Stimulated activated CD8-positive, alpha-beta memory T cell treated with anti-CD3 and anti-CD28 coated beads, Interleukin-12 subunit alpha, Interleukin-12 subunit beta, amount 100 ng/mL, for 24 hours (primary cell): ENCODE data around the gene PTPRR.
"Not testable (repeated sequence)": the region's sequence is repeated elsewhere in the genome, so short reads cannot be mapped to it uniquely, and the experiment has no call there.

Source experiments
- DNase-seq: peaks from one replicate; pipeline ENCODE4 v3.0.0-alpha.2; 2020; ENCODE audit errors: extremely low read depth

PTPRR gene

GRCh38 chr12:70840656-70841350, 79.7 kb downstream of the PTPRR start:
- DNase-seq: no peak

DNA sequence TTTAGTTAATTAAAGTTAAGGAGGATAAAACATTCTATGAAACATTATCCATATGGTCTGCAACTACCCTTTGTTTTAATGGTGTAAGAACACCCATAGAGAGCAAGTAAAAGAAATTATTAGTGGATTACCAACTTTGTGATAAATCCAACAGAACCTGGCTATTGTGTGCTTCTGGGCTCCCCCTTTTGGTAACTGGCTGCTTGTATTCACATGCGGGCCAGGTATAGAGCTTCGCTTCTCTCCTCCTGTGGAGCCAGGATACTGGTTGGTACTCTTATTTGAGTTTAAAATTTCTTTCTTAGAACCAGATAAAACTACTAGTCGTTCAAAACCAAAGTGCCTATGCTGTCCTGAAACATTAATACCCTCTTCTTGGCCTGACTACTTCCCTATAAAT, 81.0 kb downstream of the PTPRR start:
- DNase-seq: no peak

DNA sequence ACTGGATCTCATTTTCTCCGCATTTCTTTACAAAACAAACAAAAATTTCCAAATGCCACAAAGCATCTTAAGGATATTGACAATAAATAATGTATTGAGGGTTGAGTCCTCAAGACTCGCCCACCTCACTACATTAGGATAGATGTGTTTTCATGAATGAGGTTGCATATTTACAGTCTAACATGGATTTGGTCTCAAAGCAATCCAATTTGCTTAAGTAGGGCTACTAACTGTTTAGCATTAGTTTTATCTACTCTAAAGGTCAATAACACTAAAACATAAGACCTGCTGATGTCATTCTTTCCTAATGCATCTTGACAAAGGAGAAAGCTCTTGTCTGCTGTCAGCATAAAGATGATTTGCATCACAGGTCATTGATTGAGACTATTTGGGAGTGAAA, 82.4 kb downstream of the PTPRR start:
- DNase-seq: no peak

DNA sequence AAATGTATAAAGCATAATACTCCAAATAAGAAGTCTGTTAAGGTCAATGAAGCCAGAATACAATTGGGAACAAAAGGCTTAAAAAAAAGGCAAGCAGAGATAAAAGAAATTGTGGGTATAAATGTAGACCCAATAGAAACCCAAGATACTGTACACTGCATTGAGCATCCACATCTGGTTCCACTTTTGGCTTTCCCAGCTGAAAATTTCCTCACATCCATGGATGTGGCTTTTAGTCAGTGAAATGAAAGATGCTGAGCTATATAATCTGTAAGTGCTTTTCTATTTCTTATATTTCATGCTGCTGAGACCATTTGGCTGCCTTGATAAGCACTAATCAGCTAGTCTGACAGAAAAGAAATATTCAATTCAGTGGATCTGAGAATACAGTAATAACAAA, 83.5 kb downstream of the PTPRR start:
- no peak for DNase-seq

- DNase-seq: no peak
Observed at GRCh38 chr12:70835948-70836347, 84.6 kb downstream of the PTPRR start.

GRCh38 chr12:70831543-70831942, 89.0 kb downstream of the PTPRR start:
- DNase-seq: no peak

- DNase-seq: no peak
Observed at GRCh38 chr12:70830221-70831061, 90.1 kb downstream of the PTPRR start.

DNA sequence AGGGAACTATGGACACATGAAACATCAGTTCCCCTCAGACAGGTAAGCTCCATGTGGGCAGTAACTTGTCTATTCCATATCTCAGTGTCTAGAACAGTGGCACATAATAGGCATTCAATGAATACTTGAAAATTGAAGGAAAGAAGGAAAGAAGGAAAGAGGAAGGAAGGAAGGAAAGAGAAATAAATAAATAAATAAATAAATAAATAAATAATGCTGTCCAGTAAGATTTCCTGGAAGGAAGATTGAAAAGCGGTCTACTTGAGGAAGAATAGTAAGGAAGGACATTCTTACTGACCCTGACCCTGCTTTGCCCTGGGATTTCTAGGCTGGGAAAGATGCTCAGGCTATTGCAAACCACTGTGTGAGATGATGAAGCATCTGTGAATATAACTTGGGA, 91.5 kb downstream of the PTPRR start:
- no peak for DNase-seq

DNA sequence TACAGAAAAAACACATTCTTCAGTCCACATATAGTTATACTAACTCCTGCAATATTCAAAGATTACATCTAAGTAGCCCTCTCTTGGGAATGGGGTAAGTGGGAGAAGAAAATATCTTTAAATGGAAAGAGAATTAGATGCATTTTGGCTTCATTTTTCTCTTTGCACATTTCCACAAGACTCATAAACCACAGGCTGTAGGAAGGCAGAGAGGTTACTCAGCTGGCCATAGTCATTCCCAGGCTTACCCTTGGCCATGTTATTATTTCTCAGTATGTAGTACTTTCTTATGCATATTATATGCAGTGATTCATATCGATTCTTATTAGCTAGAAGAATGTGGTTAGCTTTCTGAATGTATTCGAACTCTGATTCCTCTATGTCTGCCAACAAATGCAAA, 92.2 kb downstream of the PTPRR start:
- DNase-seq: no peak

GRCh38 chr12:70826156-70826555, 94.4 kb downstream of the PTPRR start:
- no peak for DNase-seq

- DNase-seq: no peak
Observed at GRCh38 chr12:70824511-70824910, 96.0 kb downstream of the PTPRR start.

- no peak for DNase-seq
Observed at GRCh38 chr12:70823182-70823976, 97.2 kb downstream of the PTPRR start.

- no peak for DNase-seq
Observed at GRCh38 chr12:70822412-70822811, 98.1 kb downstream of the PTPRR start.

DNA sequence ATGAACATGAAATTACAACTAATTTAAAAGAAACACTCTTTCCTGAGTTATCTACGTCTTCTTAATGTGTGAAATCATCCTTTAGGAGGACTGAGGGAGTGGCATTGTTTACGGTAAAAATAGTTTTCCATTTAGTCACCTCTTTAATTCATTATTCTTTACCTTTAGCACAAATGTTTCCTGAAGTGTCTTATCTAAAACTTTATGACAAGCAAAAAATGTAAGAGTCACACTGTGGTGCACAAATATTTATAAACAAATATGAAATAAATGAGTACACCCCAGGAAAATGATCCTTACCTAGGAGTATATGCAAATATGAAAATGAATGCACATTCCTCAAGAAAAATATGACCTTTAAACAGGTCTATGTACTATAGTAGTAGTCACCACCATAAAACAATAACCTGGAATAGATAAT, 104.6 kb downstream of the PTPRR start:
- no peak for DNase-seq

GRCh38 chr12:70815056-70815455, 105.5 kb downstream of the PTPRR start:
- DNase-seq: no peak

DNA sequence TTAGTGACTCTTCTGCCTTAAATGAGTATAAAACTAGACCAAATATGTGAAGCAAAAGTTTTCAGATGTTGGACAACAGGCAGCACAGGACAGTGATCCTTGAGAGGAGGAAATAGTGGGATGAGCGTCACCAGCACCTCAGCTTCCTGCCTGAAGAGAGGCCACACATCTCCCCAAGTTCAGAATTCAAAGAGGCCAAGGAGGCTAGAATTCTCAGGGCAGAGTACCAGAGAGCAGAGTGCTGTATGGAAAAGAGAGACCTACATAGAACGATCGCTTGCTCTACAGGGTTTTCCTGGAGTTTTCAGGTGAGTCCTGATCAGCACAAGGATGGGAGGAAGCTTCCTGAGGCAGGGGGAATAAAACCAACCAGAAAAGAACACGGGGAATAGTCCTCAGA, 107.0 kb downstream of the PTPRR start:
- DNase-seq: no peak

GRCh38 chr12:70812136-70812535, 108.4 kb downstream of the PTPRR start:
- no peak for DNase-seq

GRCh38 chr12:70809887-70810286, 110.7 kb downstream of the PTPRR start:
- DNase-seq: no peak

DNA sequence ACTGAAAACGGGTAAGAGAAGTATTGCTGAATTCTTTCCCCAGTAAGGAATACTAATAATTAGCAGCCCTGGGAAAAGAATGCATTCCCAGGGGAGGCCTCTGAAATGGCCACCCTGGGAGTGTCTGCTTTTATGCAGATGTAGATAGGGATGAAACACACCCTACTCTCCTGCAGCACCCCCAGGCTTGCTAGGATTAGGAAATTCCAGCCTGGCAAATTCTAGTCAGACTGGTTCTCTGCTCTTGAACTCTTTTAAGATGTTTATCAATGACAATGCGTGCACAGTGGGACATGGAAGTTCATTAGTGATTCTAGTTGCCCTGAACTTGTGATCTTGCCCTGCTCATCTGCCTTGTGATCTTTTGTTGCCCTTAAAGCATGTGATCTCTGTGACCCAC, 112.5 kb downstream of the PTPRR start:
- DNase-seq: not testable (repeated sequence)

DNA sequence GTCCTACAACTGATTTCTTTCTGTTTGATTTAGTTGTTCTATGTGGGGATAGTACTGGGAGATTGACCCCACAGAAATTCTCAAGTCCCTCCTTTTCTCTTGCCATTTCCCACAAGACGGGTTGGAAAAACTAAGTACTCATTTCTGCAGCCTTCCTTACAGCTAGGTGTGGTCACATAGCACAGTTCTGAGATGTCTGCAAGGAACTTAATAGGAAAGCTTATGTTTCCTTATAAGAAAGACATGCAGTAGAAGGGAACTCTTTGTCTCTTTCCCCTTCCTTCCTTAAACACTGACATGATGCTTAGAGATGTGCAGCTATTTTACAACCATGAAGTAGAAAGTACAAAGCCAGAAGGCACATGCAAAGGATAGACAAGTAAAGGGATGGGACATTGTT, 113.7 kb downstream of the PTPRR start:
- DNase-seq: no peak

DNA sequence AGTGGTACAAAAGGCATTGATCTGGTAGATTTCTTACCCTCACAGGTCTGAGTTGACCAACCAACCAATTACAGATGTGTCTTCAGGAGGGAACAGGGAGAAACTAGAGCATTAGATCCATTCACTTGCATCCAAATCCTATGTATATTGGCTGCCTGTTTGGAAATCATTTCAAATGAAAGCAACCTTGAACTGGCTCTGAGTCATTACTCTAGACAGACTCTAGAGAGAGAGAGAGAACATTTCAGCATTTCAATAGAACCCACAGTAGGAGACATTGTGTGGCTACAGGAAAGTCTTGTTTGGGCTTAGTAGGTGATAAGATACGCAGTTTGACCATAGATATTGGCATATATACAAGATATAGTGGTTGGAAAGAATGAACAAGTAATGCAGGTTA, 114.5 kb downstream of the PTPRR start:
- no peak for DNase-seq

DNA sequence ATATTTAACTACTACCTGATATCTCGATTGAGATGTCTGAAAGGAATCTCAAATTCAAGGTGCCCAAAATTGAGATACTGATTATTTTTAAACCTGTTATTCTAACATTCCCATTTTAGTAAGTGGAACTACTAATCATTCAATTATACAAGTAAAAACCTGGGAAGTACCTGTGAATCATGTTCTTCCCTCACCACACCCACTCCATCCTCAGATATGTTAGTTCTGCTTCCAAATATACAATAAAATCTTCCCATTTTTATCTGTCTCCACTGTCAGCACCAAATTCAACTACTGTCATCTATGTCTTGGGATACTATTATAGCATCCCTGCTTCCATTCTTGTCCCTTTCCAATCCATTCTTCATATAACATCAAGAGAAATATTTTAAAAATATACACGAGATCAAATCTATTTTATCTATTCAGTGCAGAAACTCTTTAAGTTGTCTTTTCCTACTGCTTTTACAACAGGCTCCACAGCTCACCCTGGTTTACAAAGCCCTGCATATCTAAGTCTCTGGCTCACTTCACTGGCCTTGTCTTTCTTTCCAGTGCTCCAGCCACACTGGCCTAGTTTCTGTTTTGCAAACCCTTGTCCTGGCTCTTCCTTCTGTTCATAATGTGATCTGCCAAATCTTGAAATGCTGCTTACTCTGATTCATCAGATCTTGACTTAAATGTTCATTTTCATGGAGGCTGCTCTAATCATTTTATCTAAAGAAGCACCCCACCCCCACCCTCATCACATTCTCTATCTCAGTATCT, 122.3 kb downstream of the PTPRR start:
- DNase-seq: no peak
